ENCODE data around the gene ASB14.
"Not testable (repeated sequence)": the region's sequence is repeated elsewhere in the genome, so short reads cannot be mapped to it uniquely, and the experiment has no call there.

Gene ASB14

GRCh38 chr3:57292159-57292896 is at the start of gene ASB14:
TSS of gene ASB14 (minus strand) at chr3:57292685. CDS start at chr3:57292033, 652 bp downstream.
- no peak for DNase-seq (ENCODE audit: low read depth)

GRCh38 chr3:57339071-57339642 is 46.7 kb upstream of the ASB14 start:
- not testable (repeated sequence) for DNase-seq (ENCODE audit: low read depth)

GRCh38 chr3:57338272-57339070 is 46.0 kb upstream of the ASB14 start:
- not testable (repeated sequence) for DNase-seq (ENCODE audit: low read depth)

- no peak for DNase-seq (ENCODE audit: low read depth)
Measured at GRCh38 chr3:57335283-57335938, 42.9 kb upstream of the ASB14 start.

- DNase-seq (ENCODE audit: low read depth) = no peak
Measured at GRCh38 chr3:57331078-57331610, 38.7 kb upstream of the ASB14 start.

- not testable (repeated sequence) for DNase-seq (ENCODE audit: low read depth)
Measured at GRCh38 chr3:57326498-57326897, 34.0 kb upstream of the ASB14 start.

GRCh38 chr3:57314204-57314603 is 21.7 kb upstream of the ASB14 start:
- DNase-seq (ENCODE audit: low read depth) = no peak

GRCh38 chr3:57309769-57310360 is 17.4 kb upstream of the ASB14 start:
- DNase-seq (ENCODE audit: low read depth) = no peak

GRCh38 chr3:57303520-57303919 is 11.0 kb upstream of the ASB14 start:
- DNase-seq (ENCODE audit: low read depth) = not testable (repeated sequence)

GRCh38 chr3:57298041-57298440 is 5.6 kb upstream of the ASB14 start:
- DNase-seq (ENCODE audit: low read depth) = no peak

- no peak for DNase-seq (ENCODE audit: low read depth)
Measured at GRCh38 chr3:57292897-57293526, 527 bp upstream of the ASB14 start.

GRCh38 chr3:57288403-57288802 is 4.1 kb downstream of the ASB14 start:
- no peak for DNase-seq (ENCODE audit: low read depth)

- no peak for DNase-seq (ENCODE audit: low read depth)
Measured at GRCh38 chr3:57287205-57287604, 5.3 kb downstream of the ASB14 start.

- no peak for DNase-seq (ENCODE audit: low read depth)
Measured at GRCh38 chr3:57283334-57283733, 9.2 kb downstream of the ASB14 start.

- DNase-seq (ENCODE audit: low read depth) = no peak
Measured at GRCh38 chr3:57281715-57282114, 10.8 kb downstream of the ASB14 start.

GRCh38 chr3:57279685-57280084 is 12.8 kb downstream of the ASB14 start:
- DNase-seq (ENCODE audit: low read depth) = no peak

GRCh38 chr3:57278237-57278636 is 14.2 kb downstream of the ASB14 start:
- no peak for DNase-seq (ENCODE audit: low read depth)

- DNase-seq (ENCODE audit: low read depth) = no peak
Measured at GRCh38 chr3:57275393-57275792, 17.1 kb downstream of the ASB14 start.

GRCh38 chr3:57274845-57275244 is 17.6 kb downstream of the ASB14 start:
- DNase-seq (ENCODE audit: low read depth) = no peak

GRCh38 chr3:57268416-57268815 is 24.1 kb downstream of the ASB14 start:
- DNase-seq (ENCODE audit: low read depth) = no peak

GRCh38 chr3:57261929-57262328 is 30.6 kb downstream of the ASB14 start:
- no peak for DNase-seq (ENCODE audit: low read depth)

Measured in stimulated activated CD8-positive, alpha-beta memory T cell treated with anti-CD3 and anti-CD28 coated beads, Interleukin-12 subunit alpha, Interleukin-12 subunit beta, amount 100 ng/mL, for 1 hour (primary cell).